ENCODE data around the gene ARL14EP.

The ARL14EP gene

GRCh38 chr11:30326114-30326778 lies 3.3 kb downstream of the ARL14EP start:
- no peak for DNase-seq (ENCODE audit: low read depth in 1 of 2, low spot score in 1 of 2)

GRCh38 chr11:30326906-30327305 lies 4.0 kb downstream of the ARL14EP start:
- DNase-seq (ENCODE audit: low read depth in 1 of 2, low spot score in 1 of 2): no peak

- no peak for DNase-seq (ENCODE audit: low read depth in 1 of 2, low spot score in 1 of 2)
Measured at GRCh38 chr11:30328681-30329080, 5.8 kb downstream of the ARL14EP start.

- no peak for DNase-seq (ENCODE audit: low read depth in 1 of 2, low spot score in 1 of 2)
Measured at GRCh38 chr11:30329150-30329940, 6.4 kb downstream of the ARL14EP start.

GRCh38 chr11:30333405-30333804 lies 10.5 kb downstream of the ARL14EP start:
- DNase-seq (ENCODE audit: low read depth in 1 of 2, low spot score in 1 of 2): no peak

- no peak for DNase-seq (ENCODE audit: low read depth in 1 of 2, low spot score in 1 of 2)
Measured at GRCh38 chr11:30342736-30343166, 19.8 kb downstream of the ARL14EP start.

- no peak for DNase-seq (ENCODE audit: low read depth in 1 of 2, low spot score in 1 of 2)
Measured at GRCh38 chr11:30344085-30344484, 21.2 kb downstream of the ARL14EP start.

GRCh38 chr11:30345644-30346043 lies 22.7 kb downstream of the ARL14EP start:
- no peak for DNase-seq (ENCODE audit: low read depth in 1 of 2, low spot score in 1 of 2)

- DNase-seq (ENCODE audit: low read depth in 1 of 2, low spot score in 1 of 2): no peak
Measured at GRCh38 chr11:30346068-30346688, 23.3 kb downstream of the ARL14EP start.

GRCh38 chr11:30348035-30348434 lies 25.1 kb downstream of the ARL14EP start:
- DNase-seq (ENCODE audit: low read depth in 1 of 2, low spot score in 1 of 2): no peak

GRCh38 chr11:30349885-30350284 lies 27.0 kb downstream of the ARL14EP start:
- DNase-seq (ENCODE audit: low read depth in 1 of 2, low spot score in 1 of 2): no peak

GRCh38 chr11:30350384-30350783 lies 27.5 kb downstream of the ARL14EP start:
- no peak for DNase-seq (ENCODE audit: low read depth in 1 of 2, low spot score in 1 of 2)

- DNase-seq (ENCODE audit: low read depth in 1 of 2, low spot score in 1 of 2): no peak
Measured at GRCh38 chr11:30351061-30351460, 28.2 kb downstream of the ARL14EP start.

- DNase-seq (ENCODE audit: low read depth in 1 of 2, low spot score in 1 of 2): no peak
Measured at GRCh38 chr11:30356391-30356790, 33.5 kb downstream of the ARL14EP start.

GRCh38 chr11:30357872-30358271 lies 35.0 kb downstream of the ARL14EP start:
- DNase-seq (ENCODE audit: low read depth in 1 of 2, low spot score in 1 of 2): no peak

- DNase-seq (ENCODE audit: low read depth in 1 of 2, low spot score in 1 of 2): no peak
Measured at GRCh38 chr11:30358536-30358935, 35.6 kb downstream of the ARL14EP start.

GRCh38 chr11:30360741-30361140 lies 37.8 kb downstream of the ARL14EP start:
- DNase-seq (ENCODE audit: low read depth in 1 of 2, low spot score in 1 of 2): no peak

GRCh38 chr11:30364139-30364836 lies 41.4 kb downstream of the ARL14EP start:
- DNase-seq (ENCODE audit: low read depth in 1 of 2, low spot score in 1 of 2): no peak

GRCh38 chr11:30364837-30365482 lies 42.1 kb downstream of the ARL14EP start:
- DNase-seq (ENCODE audit: low read depth in 1 of 2, low spot score in 1 of 2): no peak

GRCh38 chr11:30365793-30366517 lies 43.1 kb downstream of the ARL14EP start:
- DNase-seq (ENCODE audit: low read depth in 1 of 2, low spot score in 1 of 2): no peak

All from stimulated activated CD4-positive, alpha-beta T cell treated with anti-CD3 and anti-CD28 coated beads, Interleukin-15, amount 100 ng/mL, for 1 hour (primary cell).